GM12878 (cell line): ENCODE results near the gene CCDC12.

Experiments used
- EZH2 ChIP-seq: IDR thresholded peaks from 2 replicates; pipeline ENCODE4 v1.6.1; 2012; ENCODE audit warnings: low read depth, mild to moderate bottlenecking, control low read depth, inconsistent platforms, low read length, borderline replicate concordance; ENCODE audit not compliant: control insufficient read depth
- FOXM1 ChIP-seq: IDR thresholded peaks from 2 replicates; pipeline ENCODE4 v1.6.1; 2012; ENCODE audit warnings: low read depth, mild to moderate bottlenecking, inconsistent platforms, low read length, moderate library complexity
- GABPA ChIP-seq: IDR thresholded peaks from 2 replicates; pipeline ENCODE4 v1.6.1; 2014; ENCODE audit warnings: antibody characterized with exemption, low read depth, mild to moderate bottlenecking, inconsistent platforms
- RAD21 ChIP-seq: IDR thresholded peaks from 2 replicates; pipeline ENCODE4 v1.6.1; 2011; ENCODE audit warnings: mild to moderate bottlenecking, low read depth, low read length, moderate library complexity; ENCODE audit not compliant: insufficient read depth
- SMC3 ChIP-seq: IDR thresholded peaks from 2 replicates; pipeline ENCODE4 v1.6.1; 2011; ENCODE audit warnings: low read length, improper control_type of control experiment, borderline replicate concordance
- SRF ChIP-seq, 2 experiments: IDR thresholded peaks; 2 replicates each; pipeline ENCODE4 v1.6.1; 2011; ENCODE audit warnings: low read depth in 2 of 2, low read length in 2 of 2, mild to moderate bottlenecking in 1 of 2, moderate library complexity in 1 of 2
- TCF12 ChIP-seq: IDR thresholded peaks from 2 replicates; pipeline ENCODE4 v1.6.1; 2011; ENCODE audit warnings: low read depth, mild to moderate bottlenecking, low read length
- TF ChIP-seq, protein P1 (sequence below), 3 experiments: IDR thresholded peaks in 2 of 3; conservative IDR thresholded peaks in 1 of 3; 2 replicates each; pipeline ENCODE4 v1.5.1; 2011; ENCODE audit warnings: low read depth in 3 of 3, low read length in 3 of 3, mild to moderate bottlenecking in 3 of 3, control low read depth in 2 of 3, moderate library complexity in 2 of 3, inconsistent platforms in 1 of 3, mixed read lengths in 1 of 3; ENCODE audit not compliant: control insufficient read depth in 2 of 3, insufficient read depth in 1 of 3; ENCODE audit errors: extremely low read depth in 1 of 3
- TF ChIP-seq, protein P2 (sequence below): IDR thresholded peaks from 2 replicates; pipeline ENCODE4 v1.6.1; 2011; ENCODE audit warnings: low read depth, low read length, improper control_type of control experiment, borderline replicate concordance
- TF ChIP-seq, protein P3 (sequence below): fragments of 450-650 bp; IDR thresholded peaks from 2 replicates; pipeline ENCODE4 v1.6.1; 2017; ENCODE audit warnings: mild to moderate bottlenecking, moderate library complexity

DNA sequence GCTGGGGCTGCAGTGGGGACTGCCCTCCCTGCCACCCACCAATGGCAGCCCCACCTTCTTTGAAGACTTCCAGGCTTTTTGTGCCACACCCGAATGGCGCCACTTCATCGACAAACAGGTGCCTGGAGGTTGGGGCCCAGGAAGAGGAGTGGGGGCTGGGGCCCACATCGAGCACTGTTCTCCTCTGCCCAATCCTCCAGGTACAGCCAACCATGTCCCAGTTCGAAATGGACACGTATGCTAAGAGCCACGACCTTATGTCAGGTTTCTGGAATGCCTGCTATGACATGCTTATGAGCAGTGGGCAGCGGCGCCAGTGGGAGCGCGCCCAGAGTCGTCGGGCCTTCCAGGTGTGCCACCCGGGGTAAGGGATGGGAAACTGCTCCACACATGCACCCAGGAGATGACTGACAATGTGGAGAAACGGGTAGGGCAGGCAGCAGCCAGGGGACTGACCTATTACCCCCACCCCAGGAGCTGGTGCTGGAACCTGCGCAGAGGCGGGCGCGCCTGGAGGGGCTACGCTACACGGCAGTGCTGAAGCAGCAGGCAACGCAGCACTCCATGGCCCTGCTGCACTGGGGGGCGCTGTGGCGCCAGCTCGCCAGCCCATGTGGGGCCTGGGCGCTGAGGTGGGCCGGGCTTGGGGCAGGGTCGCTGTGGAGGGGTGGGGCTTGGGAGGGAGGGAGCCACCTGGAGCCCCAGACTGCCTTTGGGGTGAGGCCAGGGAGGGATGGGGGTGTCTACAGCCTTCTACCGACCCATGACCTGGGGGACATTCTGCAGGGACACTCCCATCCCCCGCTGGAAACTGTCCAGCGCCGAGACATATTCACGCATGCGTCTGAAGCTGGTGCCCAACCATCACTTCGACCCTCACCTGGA, 25.9 kb upstream of the CCDC12 start:
- TF ChIP-seq, protein P1, sequence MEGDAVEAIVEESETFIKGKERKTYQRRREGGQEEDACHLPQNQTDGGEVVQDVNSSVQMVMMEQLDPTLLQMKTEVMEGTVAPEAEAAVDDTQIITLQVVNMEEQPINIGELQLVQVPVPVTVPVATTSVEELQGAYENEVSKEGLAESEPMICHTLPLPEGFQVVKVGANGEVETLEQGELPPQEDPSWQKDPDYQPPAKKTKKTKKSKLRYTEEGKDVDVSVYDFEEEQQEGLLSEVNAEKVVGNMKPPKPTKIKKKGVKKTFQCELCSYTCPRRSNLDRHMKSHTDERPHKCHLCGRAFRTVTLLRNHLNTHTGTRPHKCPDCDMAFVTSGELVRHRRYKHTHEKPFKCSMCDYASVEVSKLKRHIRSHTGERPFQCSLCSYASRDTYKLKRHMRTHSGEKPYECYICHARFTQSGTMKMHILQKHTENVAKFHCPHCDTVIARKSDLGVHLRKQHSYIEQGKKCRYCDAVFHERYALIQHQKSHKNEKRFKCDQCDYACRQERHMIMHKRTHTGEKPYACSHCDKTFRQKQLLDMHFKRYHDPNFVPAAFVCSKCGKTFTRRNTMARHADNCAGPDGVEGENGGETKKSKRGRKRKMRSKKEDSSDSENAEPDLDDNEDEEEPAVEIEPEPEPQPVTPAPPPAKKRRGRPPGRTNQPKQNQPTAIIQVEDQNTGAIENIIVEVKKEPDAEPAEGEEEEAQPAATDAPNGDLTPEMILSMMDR (IDR thresholded peaks at IDR 0.05 in 2 of 3, conservative IDR thresholded peaks at IDR 0.05 in 1 of 3; ENCODE audit: control insufficient read depth in 2 of 3, extremely low read depth in 1 of 3, insufficient read depth in 1 of 3, low read depth in 3 of 3, low read length in 3 of 3), result no peak; a peak in 1 of 6 replicates
- TF ChIP-seq TCF12 (no peak), EZH2 (no peak), SRF (IDR thresholded peaks at IDR 0.05; ENCODE audit: low read depth in 2 of 2, low read length in 2 of 2) (no peak), RAD21 (peak; percentile 14; the same call in 1 of the 2 replicates), GABPA (no peak), SMC3 (no peak), FOXM1 (no peak)
- TF ChIP-seq, protein P2, sequence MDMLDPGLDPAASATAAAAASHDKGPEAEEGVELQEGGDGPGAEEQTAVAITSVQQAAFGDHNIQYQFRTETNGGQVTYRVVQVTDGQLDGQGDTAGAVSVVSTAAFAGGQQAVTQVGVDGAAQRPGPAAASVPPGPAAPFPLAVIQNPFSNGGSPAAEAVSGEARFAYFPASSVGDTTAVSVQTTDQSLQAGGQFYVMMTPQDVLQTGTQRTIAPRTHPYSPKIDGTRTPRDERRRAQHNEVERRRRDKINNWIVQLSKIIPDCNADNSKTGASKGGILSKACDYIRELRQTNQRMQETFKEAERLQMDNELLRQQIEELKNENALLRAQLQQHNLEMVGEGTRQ, result no peak
- TF ChIP-seq, protein P3, sequence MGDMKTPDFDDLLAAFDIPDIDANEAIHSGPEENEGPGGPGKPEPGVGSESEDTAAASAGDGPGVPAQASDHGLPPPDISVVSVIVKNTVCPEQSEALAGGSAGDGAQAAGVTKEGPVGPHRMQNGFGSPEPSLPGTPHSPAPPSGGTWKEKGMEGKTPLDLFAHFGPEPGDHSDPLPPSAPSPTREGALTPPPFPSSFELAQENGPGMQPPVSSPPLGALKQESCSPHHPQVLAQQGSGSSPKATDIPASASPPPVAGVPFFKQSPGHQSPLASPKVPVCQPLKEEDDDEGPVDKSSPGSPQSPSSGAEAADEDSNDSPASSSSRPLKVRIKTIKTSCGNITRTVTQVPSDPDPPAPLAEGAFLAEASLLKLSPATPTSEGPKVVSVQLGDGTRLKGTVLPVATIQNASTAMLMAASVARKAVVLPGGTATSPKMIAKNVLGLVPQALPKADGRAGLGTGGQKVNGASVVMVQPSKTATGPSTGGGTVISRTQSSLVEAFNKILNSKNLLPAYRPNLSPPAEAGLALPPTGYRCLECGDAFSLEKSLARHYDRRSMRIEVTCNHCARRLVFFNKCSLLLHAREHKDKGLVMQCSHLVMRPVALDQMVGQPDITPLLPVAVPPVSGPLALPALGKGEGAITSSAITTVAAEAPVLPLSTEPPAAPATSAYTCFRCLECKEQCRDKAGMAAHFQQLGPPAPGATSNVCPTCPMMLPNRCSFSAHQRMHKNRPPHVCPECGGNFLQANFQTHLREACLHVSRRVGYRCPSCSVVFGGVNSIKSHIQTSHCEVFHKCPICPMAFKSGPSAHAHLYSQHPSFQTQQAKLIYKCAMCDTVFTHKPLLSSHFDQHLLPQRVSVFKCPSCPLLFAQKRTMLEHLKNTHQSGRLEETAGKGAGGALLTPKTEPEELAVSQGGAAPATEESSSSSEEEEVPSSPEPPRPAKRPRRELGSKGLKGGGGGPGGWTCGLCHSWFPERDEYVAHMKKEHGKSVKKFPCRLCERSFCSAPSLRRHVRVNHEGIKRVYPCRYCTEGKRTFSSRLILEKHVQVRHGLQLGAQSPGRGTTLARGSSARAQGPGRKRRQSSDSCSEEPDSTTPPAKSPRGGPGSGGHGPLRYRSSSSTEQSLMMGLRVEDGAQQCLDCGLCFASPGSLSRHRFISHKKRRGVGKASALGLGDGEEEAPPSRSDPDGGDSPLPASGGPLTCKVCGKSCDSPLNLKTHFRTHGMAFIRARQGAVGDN, result no peak
